Glutamatergic neuron (in vitro differentiated cells): Measurements from ENCODE around the gene SV2B. TPM values are rescaled to one million over a fixed set of nuclear protein-coding genes. Genes with fewer than 3 reads are reported as not detected.
A peak's percentile ranks its signal among the peaks of the same experiment; 100 is the strongest.

Experiments used
- DNase-seq: peaks from one replicate; pipeline ENCODE4 v3.0.0; 2022
- H3K27ac Mint-ChIP-seq: one replicate; pipeline ENCODE4 v1.8.0; 2020; ENCODE audit warnings: mild to moderate bottlenecking, mixed read lengths, inconsistent platforms; ENCODE audit not compliant: unreplicated experiment
- H3K27me3 Mint-ChIP-seq: one replicate; pipeline ENCODE4 v1.8.0; 2020; ENCODE audit warnings: mild to moderate bottlenecking, moderate library complexity, mixed read lengths, inconsistent platforms; ENCODE audit not compliant: unreplicated experiment
- H3K36me3 Mint-ChIP-seq: one replicate; pipeline ENCODE4 v1.8.0; 2020; ENCODE audit warnings: mild to moderate bottlenecking, mixed read lengths, inconsistent platforms; ENCODE audit not compliant: unreplicated experiment
- H3K4me1 Mint-ChIP-seq: one replicate; pipeline ENCODE4 v1.8.0; 2020; ENCODE audit warnings: mild to moderate bottlenecking, low read depth, mixed read lengths, inconsistent platforms; ENCODE audit not compliant: unreplicated experiment
- H3K4me3 Mint-ChIP-seq: one replicate; pipeline ENCODE4 v1.8.0; 2020; ENCODE audit warnings: mild to moderate bottlenecking, mixed read lengths, inconsistent platforms; ENCODE audit not compliant: unreplicated experiment
- H3K9me3 Mint-ChIP-seq: one replicate; pipeline ENCODE4 v1.8.0; 2020; ENCODE audit warnings: mild to moderate bottlenecking, moderate library complexity, mixed read lengths, inconsistent platforms; ENCODE audit not compliant: unreplicated experiment
- total RNA-seq: library from RNA; stranded (reverse); fragmentation: NEBNext Ultra II Directional; extraction: Animal tissue kit (Norgen Biotek cat#: 25700); gene quantifications from one replicate; pipeline ENCODE4 v1.2.1, GENCODE V29; 2021; ENCODE audit not compliant: unreplicated experiment
- TF ChIP-seq, protein P1 (sequence below): fragments of 200-600 bp; sonication (generic); IDR thresholded peaks from one replicate; pipeline ENCODE4 v1.5.0; 2021; ENCODE audit not compliant: partially characterized antibody, unreplicated experiment

SV2B gene
- total RNA-seq, 1 donor from 2014 or later, result 7.1 TPM

DNA sequence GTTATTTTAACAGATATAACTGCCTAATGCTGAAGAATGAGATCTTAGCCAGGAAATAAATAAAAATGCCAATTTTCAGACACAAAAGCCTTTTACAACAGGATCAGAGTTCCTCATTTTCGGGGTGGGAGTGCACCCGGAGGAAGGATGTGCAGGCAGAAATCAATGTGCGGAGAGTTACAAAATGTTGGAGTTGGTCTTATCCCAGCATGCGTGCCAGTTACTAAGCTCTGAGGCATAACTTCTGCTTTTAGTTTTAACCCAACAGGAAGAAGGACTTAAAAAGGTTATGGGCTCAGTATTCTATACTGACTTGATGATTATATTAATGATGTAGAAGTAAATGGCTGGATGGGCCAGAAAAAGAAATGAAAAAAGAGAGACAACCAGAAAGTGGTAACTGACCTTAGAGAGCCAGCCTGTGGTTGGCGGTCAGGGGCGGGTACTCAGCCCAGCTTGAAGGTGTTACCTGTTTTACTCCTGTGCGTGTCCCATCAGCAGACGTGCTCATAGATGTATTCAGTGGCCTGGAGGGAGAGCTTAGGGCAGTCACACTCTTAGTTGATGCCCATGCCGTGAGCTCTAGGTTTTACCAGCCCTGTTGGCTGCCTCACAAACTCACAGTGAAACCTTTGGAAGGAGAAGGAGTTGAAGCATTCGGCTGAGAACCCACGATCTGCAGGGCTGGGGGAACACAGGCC lies 164.7 kb downstream of the SV2B start:
- Mint-ChIP-seq H3K27ac (no peak overlapping the region), H3K9me3 (peaks cover 2% of the 10 kb centered on the region), H3K4me1 (no peaks in the 10 kb centered on the region), H3K36me3 (peaks cover 4% of the 10 kb centered on the region), H3K27me3 (peaks cover 1% of the 10 kb centered on the region), H3K4me3 (no peak overlapping the region)
- TF ChIP-seq, protein P1, sequence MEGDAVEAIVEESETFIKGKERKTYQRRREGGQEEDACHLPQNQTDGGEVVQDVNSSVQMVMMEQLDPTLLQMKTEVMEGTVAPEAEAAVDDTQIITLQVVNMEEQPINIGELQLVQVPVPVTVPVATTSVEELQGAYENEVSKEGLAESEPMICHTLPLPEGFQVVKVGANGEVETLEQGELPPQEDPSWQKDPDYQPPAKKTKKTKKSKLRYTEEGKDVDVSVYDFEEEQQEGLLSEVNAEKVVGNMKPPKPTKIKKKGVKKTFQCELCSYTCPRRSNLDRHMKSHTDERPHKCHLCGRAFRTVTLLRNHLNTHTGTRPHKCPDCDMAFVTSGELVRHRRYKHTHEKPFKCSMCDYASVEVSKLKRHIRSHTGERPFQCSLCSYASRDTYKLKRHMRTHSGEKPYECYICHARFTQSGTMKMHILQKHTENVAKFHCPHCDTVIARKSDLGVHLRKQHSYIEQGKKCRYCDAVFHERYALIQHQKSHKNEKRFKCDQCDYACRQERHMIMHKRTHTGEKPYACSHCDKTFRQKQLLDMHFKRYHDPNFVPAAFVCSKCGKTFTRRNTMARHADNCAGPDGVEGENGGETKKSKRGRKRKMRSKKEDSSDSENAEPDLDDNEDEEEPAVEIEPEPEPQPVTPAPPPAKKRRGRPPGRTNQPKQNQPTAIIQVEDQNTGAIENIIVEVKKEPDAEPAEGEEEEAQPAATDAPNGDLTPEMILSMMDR, result no peak
- no peak for DNase-seq

DNA sequence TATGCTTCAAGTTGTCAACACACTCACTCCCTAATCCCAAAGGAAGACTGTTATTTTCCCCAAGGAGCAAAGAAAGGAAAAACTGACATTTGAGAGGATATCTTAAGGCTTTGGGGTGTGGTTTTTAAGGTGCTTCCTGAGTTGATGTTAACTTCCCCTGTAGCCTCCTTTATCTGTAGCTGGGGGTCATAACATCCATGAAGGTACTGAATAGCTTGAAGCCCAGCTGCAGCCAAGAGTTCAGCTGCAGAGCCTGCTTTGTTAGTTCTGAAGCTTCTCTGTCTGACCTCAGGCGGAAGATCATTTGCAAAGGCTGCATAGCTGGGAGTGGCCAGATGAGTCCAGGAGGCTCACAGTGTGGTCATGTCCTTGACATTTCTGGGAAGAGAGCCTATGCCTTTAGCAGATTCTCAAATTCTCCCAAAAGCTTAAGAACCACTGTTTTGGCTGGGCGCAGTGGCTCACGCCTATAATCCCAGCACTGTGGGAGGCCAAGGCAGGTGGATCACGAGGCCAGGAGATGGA lies 165.4 kb downstream of the SV2B start:
- DNase-seq, result no peak
- H3K27me3 Mint-ChIP-seq, result peaks cover 1% of the 10 kb centered on the region
- H3K36me3 Mint-ChIP-seq, result peaks cover 4% of the 10 kb centered on the region
- TF ChIP-seq, protein P1, result no peak
- H3K4me3 Mint-ChIP-seq, result no peak overlapping the region
- peaks cover 2% of the 10 kb centered on the region for H3K9me3 Mint-ChIP-seq
- no peak overlapping the region for H3K27ac Mint-ChIP-seq
- H3K4me1 Mint-ChIP-seq, result no peaks in the 10 kb centered on the region

DNA sequence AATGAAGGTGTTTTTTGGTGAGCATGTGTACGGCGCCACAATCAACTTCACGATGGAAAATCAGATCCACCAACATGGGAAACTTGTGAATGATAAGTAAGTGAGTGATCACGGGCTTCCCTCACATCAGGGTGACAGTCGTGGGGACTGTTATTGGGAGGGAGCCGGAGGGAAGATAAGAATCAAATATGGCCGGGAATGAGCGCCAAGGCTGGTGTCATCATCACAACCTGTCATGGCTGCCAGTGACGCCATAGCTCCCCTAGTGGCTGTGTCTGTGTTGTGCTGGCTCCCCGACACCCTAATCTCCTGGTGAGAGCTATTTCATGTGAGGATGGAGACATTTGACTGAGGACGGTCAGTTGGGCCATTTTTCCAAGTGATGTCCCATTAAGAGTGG lies 168.5 kb downstream of the SV2B start:
- H3K36me3 Mint-ChIP-seq, result peaks cover 4% of the 10 kb centered on the region
- no peak overlapping the region for H3K4me3 Mint-ChIP-seq
- peaks cover 2% of the 10 kb centered on the region for H3K9me3 Mint-ChIP-seq
- H3K4me1 Mint-ChIP-seq, result no peaks in the 10 kb centered on the region
- TF ChIP-seq, protein P1, result peak; percentile 56
- no peak overlapping the region for H3K27ac Mint-ChIP-seq
- peaks cover 4% of the 10 kb centered on the region for H3K27me3 Mint-ChIP-seq
- peak; percentile 38 for DNase-seq

DNA sequence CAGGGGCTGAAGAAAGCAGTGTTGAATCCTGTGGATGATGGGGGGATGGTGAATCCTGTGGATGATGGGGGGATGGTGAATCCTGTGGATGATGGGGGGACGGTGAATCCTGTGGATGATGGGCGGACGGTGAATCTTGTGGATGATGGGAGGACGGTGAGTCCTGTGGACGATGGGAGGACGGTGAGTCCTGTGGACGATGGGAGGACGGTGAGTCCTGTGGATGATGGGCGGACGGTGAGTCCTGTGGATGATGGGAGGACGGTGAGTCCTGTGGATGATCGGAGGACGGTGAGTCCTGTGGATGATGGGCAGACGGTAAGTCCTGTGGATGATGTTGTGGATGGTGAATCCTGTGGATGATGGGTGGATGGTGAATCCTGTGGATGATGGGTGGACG lies 170.7 kb downstream of the SV2B start:
- Mint-ChIP-seq H3K4me1 (no peaks in the 10 kb centered on the region), H3K27ac (no peak overlapping the region), H3K4me3 (no peak overlapping the region), H3K27me3 (peaks cover 4% of the 10 kb centered on the region), H3K36me3 (peaks cover 4% of the 10 kb centered on the region), H3K9me3 (no peaks in the 10 kb centered on the region)
- DNase-seq, result no peak
- TF ChIP-seq, protein P1, result no peak

DNA sequence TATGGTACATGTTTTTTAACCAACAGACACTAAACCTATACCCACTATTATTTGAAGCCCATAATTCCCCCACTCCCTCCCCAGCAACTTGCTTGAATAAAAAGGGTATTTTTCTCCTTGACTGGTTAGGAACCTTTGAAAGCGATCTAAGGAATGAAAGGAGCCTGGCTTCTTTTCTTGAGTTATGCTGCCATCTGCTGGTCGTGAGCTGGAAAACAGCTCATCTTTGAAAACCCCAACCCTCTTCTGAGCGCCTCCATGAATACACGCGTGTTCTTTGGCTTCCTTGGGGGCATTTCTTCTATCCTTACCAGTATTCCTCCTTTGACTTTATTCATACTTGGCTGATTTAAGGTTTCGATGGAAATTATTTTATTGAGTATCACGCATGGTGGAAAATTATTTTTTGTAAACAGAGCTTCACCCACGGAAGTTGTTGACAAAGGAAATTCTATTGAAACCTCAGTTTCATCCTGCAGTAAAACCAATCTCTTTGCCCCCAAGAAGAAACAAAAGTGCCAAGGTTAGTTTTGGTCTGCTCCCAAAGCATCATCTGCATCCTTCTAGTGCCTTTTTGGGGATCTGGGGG lies 171.6 kb downstream of the SV2B start:
- TF ChIP-seq, protein P1, result peak; percentile 84
- Mint-ChIP-seq H3K27ac (no peak overlapping the region), H3K4me1 (no peaks in the 10 kb centered on the region), H3K4me3 (no peak overlapping the region), H3K36me3 (peaks cover 11% of the 10 kb centered on the region), H3K9me3 (no peaks in the 10 kb centered on the region), H3K27me3 (peaks cover 4% of the 10 kb centered on the region)
- peak; percentile 61 for DNase-seq
